HG02852 (cell line): ENCODE data around the gene LNPEP.
"Not testable (repeated sequence)": the region's sequence is repeated elsewhere in the genome, so short reads cannot be mapped to it uniquely, and the experiment has no call there.

ENCODE experiments used
- ATAC-seq: cut with Tn5 transposase; IDR thresholded peaks from one replicate; pipeline ENCODE4 v1.9.1; 2021; ENCODE audit warnings: mild to moderate bottlenecking, moderate library complexity; ENCODE audit not compliant: unreplicated experiment

LNPEP gene

DNA sequence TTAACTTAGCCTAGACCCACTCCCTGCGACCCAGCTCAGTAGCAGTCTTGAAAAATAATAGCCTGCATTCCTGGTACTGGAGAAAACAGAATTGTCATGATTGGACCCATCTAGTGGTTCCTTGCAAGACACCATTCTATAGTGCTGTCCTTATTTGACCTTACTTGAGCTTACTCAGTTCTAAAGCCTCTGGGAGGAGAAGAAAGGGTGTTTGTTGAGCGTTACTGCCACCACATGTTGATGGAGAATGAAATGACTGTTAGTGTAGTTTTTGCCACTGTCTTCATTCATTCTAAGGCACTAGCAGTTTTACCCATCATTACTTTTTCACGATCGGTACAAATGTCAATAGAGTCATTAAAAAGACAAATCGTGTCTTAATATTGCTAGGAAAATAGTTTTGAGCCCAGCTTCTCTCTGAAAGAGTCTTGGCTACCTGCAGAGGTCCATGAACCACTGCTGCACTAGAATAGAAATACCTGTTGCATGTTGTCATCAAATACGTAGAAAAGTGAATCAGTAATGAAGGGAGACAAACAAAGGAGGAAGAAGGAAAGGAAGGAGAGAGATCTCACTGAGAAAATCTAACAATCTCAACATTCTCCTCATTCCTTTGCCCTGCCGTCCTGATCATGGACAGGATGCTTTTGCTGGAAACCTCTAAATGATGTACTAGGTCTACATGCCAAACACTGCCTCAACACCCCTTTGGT, 110.5 kb downstream of the LNPEP start:
- ATAC-seq, result no peak

DNA sequence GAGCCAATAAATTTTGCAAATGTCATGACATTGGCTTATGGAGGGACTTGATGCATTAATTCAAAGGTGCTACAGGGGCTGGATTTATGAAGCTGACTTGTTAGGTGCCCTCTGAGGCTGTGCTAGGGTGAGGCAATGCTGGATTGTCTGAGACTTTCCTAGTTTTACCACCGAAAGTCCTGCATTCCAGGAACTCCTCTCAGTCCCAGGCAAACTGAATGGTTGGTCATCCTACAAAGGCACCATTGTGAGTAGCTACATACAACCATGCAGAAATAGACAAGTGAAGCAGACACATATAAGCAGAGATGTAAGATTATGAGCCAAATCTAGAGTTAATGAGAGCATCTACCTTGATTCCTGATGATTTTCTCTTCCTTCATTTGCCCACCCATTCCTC, 111.2 kb downstream of the LNPEP start:
- no peak for ATAC-seq

DNA sequence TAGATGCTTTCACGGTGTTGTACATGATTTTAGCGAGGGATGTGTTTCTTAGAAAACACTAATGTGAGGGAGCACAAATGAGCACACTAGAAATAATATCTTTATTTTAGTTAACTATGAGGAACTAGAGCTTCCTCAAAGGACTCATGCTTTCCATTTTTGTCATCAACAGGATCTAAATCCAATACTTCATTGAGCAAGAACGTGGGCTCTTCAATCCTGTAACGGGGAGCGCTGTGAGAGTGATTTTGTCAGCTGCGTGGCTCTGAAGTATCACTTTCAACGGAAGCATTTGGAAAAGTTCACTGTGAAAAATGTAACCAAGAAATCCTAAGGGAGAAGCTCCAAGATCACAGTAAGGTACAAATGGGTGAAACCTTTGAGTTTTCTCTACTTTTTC, 113.3 kb downstream of the LNPEP start:
- ATAC-seq, result no peak

DNA sequence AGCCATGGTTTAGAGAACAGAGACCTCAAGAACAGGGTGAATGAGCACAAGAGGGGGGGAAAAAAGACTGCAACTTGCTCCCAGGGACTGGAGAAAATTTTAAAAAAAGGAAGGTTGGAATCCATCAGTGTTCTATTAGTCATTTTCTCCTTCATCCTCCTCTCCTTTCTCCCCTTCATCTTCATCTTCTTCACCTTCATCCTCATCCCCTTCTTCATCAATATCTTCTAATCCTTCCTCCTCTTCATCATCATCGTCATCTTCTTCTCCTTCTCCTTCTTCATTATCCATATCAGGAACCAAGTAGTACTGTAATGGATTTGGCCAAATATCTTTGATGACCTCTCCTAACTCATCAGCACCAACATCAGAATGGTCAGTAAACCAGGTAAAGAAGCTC, 120.4 kb downstream of the LNPEP start:
- no peak for ATAC-seq

DNA sequence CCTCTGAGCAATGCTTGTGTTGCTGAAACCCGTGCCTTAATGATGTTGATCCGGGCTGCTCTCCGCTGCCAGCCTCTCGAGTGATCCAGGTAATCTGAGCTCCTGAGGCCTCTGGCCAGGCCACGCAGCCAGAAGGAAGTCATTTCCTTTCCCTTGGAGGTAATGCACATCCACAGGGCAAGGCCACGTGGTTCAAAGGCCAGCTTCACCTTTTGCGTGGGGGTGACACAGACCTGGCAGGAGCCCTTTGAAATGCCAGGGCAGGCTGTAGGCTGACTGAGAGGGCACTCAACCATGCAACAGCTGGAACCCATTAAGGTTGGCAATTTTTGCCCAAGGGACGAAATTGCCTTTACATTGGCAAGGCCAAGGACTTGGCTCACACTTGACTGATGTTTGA, 126.2 kb downstream of the LNPEP start:
- ATAC-seq, result no peak

DNA sequence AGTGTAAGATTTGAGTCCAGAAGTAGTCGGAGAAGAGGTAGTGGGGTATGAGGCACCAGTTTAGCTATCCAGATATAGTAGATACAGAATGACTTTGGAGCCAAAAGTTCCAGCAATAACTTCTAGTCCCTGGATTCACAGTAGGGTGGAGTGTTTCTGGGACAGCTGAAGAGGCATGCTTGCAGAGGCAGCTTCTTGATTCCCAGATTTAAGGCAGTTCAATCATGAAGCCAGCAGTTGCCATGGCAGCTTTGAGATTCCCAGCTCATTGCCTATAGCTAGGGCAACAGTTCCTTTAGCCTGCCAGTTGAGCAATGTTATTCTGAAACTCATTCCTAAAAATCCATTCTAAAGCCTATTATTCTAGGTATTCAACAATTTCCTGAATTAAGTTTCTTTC, 127.4 kb downstream of the LNPEP start:
- ATAC-seq, result no peak

DNA sequence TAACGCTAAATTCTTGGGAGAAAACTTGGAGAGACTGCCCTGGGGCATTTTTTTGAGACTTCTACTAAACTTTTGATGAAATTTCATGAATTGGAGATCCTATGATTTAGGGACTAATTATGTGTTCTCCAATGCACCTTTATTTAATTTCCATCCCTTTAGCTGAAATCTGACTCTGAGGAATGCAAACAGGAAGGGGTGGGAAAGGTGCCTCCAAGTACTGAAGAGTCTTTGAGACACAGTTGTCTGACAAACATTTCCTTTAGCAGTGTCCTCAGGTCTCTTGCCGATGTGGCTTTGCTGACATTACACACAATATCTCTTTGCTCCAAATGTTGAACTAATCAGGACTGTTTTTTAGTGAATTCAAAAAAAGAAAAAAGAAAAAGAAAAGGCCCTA, 129.6 kb downstream of the LNPEP start:
- no peak for ATAC-seq

DNA sequence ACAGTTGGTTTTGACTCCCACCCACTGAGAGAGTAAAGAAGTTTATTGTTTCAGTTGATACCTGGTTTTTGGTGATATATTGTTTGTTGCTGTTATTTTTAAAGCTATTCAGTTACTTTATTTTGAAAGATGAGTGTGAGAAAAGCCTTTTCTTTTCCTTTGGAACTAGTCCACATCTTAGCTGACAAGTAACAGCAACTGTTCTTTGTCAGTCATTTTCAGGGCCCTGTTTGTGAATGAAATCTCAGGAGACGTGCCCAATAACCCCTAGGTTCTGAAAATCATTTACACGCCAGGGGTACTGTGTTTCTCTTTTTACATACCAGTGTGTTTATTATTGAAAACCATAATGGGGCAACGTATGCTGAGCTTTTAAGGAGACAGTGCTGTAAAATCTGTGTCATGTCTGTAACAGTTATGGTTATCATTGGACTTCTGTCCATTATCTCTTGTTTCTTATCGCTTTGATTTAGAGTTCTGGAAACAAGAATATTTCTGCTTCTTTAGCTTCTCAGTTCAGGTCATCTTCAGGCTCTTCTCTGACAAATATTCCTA, 131.5 kb downstream of the LNPEP start:
- no peak for ATAC-seq

DNA sequence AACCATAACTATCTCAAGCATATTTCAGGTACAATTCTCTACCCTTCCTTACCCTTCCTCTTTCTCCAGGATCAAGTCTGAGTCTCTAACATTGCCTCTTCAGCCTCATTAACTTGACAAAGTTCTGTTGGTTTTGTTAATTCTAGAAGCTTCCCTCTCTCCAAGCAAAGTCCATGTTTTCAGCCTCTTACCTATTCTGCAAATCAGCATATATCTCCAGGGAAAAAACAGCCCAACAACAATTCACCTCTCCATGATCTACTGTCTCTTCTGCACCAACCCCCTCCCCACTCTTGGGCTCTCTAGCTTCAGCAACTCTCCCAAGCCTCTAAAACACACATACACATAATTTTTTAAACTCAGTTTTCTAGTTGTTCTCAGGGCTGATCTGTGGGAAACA, 134.4 kb downstream of the LNPEP start:
- no peak for ATAC-seq

DNA sequence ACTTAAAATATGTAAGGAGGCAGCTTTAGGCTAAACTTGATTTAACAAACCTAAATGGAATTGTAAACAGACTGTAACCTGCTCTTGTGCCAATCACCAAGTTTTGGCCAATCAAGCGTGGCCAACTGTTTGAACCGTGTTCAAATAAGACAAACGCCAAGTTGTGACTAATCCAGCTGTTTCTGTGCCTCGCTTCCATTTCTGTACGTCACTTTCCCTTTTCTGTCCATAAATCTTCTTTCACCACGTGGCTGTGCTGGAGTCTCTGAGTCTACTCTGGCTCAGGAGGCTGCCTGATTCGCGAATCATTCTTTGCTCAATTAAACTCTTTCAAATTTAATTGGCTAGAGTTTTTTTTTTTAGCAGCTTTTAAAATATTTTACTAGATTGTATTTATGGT, 135.2 kb downstream of the LNPEP start:
- no peak for ATAC-seq

DNA sequence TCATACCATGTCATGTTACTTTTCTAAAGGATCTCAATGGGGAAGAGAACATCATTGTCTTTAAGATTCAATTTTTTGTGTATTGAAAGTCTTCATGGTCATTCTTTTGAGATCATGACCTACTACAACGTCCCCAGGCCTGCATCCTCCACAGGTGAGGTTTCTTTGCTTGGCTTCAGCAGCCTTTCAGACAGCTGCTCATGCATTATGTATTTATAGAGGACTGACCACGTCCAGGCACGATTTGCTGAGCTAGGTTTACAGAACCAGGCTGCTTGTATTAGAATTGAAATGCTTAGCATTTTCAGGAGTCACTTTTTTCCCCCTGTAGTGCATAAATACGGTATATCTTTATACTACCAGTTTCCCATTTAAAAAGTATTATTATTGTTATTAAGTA, 136.1 kb downstream of the LNPEP start:
- no peak for ATAC-seq

DNA sequence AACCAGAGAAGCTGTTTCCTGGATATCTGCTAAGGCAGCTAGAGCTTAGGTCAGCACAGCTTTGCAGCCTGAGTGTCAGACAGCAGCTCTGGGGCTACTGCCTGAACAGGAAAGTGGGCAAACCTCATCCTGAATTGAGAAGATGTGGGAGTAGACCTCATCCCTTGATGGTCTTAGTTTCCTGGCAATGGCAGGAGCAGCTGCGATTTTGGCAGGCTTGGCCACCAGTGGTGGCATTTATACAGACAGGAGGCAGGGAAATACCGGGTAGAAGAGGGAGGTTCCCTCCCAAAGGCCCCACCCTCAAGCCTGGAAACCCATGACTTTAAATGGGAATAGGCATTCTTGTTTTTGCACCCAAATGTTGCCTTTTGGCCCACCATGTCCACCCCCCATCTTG, 136.8 kb downstream of the LNPEP start:
- ATAC-seq, result no peak

DNA sequence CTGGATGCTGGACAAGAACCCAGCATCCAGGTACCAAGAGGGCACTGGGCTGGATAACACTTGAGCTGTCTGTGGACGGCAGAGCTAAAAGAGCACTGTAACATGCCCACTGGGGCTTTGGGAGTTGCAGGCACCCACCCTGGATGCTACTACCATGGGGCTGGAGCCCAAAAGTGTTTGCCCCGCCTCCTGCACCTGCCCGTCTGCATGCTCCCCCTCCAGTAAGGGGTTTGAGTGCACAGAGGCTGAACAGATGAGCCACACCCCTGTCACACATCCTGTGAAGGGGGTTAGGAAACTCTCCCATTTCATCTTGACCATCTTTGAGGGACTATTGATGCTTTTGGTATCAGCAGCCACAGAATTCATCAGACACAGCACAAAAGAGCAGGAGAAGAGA, 137.5 kb downstream of the LNPEP start:
- no peak for ATAC-seq

DNA sequence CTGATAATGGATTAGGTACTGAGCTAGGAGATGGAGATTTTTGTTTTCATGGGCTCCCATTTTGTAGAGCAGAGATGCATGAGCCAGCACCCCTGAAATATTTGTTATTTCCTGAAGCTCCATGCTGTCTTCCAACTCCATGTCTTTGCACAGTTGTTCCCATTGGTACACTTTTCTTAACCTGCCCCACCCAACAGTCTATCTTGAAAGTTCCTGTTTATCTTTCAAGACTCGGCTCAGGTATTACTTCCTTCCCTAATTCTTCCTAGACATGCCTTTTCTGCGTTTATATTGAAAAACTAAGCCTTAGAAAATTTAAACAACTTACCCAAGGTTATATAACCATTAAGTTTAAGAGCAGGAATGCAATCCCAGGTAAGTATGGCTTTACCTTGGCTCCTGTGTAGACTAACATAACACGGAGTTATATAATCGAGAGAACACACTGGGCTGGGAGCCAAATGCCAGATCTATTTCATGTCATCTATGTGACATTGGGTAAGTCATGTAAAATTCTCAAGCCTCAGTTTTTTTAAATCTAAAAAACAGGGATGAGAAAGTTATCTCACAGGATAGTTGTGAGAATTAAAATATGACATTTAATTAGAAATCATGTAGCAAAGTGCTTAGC, 139.1 kb downstream of the LNPEP start:
- ATAC-seq, result no peak

DNA sequence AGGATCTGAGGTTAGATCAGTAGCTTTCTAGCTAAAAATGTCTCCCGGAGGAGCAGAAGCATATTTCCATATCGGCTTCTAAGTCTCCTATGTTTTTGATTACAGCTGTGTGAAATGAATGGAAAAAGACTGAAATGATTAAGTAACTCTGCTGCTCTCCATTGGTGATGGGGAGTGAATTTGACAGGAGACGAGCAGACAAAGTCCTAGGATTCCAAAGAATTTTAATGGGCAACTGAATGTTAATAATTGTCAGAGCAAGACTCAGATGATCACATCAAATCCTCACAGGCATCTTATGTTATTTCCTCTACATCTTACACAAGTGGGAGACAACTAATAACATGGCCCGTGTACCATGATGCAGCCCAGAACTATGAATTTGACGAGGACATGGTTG, 139.8 kb downstream of the LNPEP start:
- ATAC-seq, result no peak

DNA sequence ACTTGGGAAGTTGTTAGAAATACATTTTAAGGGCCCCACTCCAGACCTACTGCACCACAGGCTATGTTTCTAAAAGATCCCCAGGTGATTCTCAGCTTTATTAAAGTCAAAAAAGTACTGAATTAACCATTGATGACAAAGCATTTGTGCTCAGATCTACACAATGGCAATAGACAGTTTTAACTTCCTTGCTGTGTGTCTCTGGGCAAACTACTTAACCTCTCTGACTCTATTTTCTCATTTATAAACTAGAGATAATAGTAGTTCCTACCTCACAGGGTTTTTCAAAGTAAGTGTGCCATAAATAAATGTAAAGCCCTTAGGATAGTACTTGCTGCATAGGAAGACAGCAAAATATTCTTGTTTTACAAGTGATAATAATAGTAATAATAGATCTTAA, 140.2 kb downstream of the LNPEP start:
- no peak for ATAC-seq

DNA sequence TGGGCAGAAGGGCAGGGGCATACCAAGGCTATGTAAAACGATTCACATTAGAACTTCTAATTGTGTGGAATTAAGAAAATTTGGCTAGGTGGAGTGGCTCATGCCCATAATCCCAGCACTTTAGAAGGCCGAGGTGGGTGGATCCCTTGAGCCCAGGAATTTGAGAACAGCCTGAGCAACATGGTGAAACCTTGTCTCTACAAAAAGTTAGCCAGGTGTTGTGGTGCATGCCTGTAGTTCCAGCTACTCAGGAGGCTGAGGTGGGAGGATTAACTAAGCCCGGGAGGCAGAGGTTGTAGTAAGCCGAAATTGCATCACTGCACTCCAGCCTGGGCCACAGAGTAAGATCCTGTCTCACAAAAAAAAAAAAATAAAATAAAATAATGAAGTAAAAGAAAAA, 141.4 kb downstream of the LNPEP start:
- ATAC-seq, result no peak

DNA sequence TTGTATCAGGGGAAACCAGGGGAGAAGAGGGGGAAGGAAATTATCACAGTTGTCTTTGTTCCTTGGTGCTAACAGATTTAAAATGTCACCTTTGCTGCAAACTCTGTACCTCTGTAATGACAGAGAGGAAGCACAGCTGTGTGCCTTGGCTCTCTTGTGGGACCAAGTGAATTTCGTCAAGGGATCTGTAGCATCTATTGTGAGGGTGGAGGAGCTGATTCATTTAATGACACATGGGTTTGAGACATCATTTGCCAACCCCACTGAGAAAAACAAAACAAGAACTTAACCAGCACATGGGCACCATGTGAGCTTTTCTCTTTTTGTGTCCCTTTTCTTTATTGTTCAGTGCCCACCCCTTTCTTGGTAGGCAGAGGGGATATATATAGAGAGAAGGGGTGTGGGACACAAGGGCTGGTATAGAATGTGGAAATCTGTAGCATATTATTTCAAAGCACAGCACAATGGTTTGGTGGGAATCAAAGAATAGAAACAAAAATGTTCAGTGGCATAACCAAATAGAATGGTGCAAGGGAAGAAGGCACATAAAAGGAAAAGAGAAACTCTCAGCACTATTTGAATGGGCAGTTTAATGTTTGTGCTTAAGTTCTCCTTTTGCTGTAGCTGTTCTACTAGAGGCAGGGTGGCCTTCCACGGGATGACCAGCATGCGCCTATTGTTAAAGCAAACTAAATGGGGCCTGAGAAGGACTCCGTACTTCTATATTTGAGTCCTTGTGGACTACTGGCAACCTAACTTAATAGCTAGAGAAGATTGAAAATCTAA, 143.3 kb downstream of the LNPEP start:
- ATAC-seq, result no peak

DNA sequence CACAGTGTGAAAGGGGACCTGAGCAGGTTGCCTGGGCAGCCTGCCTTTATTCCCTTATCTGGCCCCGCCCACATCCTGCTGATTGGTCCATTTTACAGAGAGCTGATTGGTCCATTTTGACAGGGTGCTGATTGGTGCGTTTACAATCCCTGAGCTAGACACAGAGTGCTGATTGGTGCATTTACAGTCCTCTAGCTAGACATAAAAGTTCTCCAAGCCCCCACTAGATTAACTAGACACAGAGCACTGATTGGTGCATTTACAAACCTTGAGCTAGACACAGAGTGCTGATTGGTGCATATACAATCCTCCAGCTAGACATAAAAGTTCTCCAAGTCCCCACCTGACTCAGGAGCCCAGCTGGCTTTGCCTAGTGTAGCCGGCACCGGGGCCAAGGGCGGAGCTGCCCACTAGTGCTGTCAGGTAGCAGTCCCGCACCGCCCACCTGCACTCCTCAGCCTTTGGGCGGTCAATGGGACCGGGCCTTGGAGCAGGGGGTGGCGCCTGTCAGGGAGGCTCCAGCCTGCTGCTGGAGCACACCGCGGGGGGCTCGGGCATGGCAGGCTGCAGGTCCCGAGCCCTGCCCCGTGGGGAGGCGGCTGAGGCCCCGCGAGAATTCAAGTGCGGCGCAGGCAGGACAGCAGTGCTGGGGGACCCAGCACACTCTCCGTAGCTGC, 149.0 kb downstream of the LNPEP start:
- ATAC-seq, result not testable (repeated sequence)

DNA sequence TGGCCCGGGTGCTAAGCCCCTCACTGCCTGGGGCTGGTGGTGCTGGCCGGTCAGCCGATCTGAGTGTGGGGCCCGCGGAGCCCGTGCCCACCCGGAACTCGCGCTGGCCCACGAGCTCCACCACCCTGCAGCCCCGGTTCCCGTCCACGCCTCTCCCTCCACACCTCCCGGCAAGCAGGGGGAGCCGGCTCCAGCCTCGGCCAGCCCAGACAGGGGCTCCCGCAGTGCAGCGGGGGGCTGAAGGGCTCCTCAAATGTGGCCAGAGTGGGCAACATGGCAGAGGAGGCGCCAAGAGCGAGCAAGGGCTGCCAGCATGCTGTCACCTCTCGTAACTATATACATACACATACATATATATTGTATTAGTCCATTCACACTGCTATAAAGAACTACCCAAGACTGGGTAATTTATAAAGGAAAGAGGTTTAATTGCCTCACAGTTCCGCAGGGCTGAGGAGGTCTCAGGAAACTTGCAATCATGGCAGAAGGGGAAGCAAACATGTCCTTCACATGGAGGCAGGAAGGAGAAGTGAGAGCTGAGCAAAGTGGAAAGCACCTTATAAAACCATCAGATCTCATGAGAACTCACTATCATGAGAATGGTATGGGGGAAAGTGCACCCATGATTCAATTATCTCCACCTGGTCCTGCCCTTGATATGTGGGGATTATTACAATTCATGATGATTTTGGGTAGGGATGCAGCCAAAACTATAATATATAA, 149.7 kb downstream of the LNPEP start:
- ATAC-seq, result peak; percentile 50
